B cell (primary cell): Measurements from ENCODE around the gene OR10G3. TPM values are rescaled to one million over a fixed set of nuclear protein-coding genes. Genes with fewer than 3 reads are reported as not detected.

Experiments
- ATAC-seq: fragments of 200-7000 bp; cut with Tn5 transposase; one replicate; pipeline ENCODE4 v1.10.0; 2021; ENCODE audit warnings: low read depth, mild to moderate bottlenecking, moderate number of reproducible peaks, moderate library complexity
- CTCF ChIA-PET: fragments of 350-600 bp; sonication (Branson Sonifier 250); formaldehyde crosslinking; loops from one replicate; lab custom pipeline; 2021; ENCODE audit warnings: antibody characterized with exemption, inconsistent platforms; lab: Charles Lee
- POLR2A ChIA-PET: fragments of 350-600 bp; sonication (Branson Sonifier 250); formaldehyde crosslinking; loops from one replicate; lab custom pipeline; 2021; ENCODE audit warnings: antibody characterized with exemption; lab: Charles Lee
- DNase-seq: peaks from one replicate; pipeline ENCODE4 v3.0.0; 2013
- H2AFZ ChIP-seq: 2 replicates; pipeline ENCODE4 v1.6.1; 2012; ENCODE audit warnings: mild to moderate bottlenecking, low read depth, low read length; ENCODE audit not compliant: insufficient read depth, poor library complexity, severe bottlenecking
- H3K27ac ChIP-seq, 2 donors: 1 replicate in 1 of 2; 2 replicates in 1 of 2; pipeline ENCODE4 v1.5.1; 2012 to 2013; ENCODE audit warnings: low read length in 2 of 2, mild to moderate bottlenecking in 2 of 2, moderate library complexity in 1 of 2
- H3K27me3 ChIP-seq, 4 experiments: fragments of 200-600 bp in 1 of 4; sonication (generic) in 1 of 4; replicated peaks in 1 of 4; 1 replicate in 2 of 4; 2 replicates in 2 of 4; pipeline versions ENCODE4 v1.6.1 to v1.7.0; 2013 to 2016; ENCODE audit warnings: low read length in 3 of 4, mild to moderate bottlenecking in 2 of 4, mixed read lengths in 1 of 4, moderate library complexity in 1 of 4; ENCODE audit not compliant: insufficient read depth in 4 of 4, control insufficient read depth in 3 of 4; ENCODE audit errors: control extremely low read depth in 1 of 4
- H3K36me3 ChIP-seq, 2 experiments: replicated peaks in 1 of 2; 1 replicate in 1 of 2; 2 replicates in 1 of 2; pipeline versions ENCODE4 v1.6.1 to v1.7.1; 2013; ENCODE audit warnings: low read length in 1 of 2; ENCODE audit not compliant: insufficient read depth in 2 of 2, control insufficient read depth in 1 of 2; ENCODE audit errors: control extremely low read depth in 1 of 2, extremely low read depth in 1 of 2
- H3K4me1 ChIP-seq, 2 donors: fragments of 200-600 bp in 1 of 2; sonication (generic) in 1 of 2; 1 replicate in 1 of 2; 2 replicates in 1 of 2; pipeline versions ENCODE4 v1.5.1 to v1.6.1; 2013 to 2017; ENCODE audit warnings: low read length in 2 of 2; ENCODE audit not compliant: control insufficient read depth in 2 of 2, insufficient read depth in 2 of 2
- H3K4me2 ChIP-seq: replicated peaks from 2 replicates; pipeline ENCODE3; 2012; ENCODE audit warnings: mild to moderate bottlenecking, low read depth, low read length; ENCODE audit not compliant: poor library complexity, severe bottlenecking
- H3K4me3 ChIP-seq, 5 experiments: fragments of 200-600 bp in 1 of 5; sonication (generic) in 1 of 5; 1 replicate in 3 of 5; 2 replicates in 2 of 5; pipeline versions ENCODE4 v1.5.1 to v1.7.0; 2011 to 2016; ENCODE audit warnings: low read length in 4 of 5, mild to moderate bottlenecking in 4 of 5, low read depth in 2 of 5, control low read depth in 1 of 5, moderate library complexity in 1 of 5; ENCODE audit not compliant: insufficient read depth in 1 of 5; ENCODE audit errors: control extremely low read depth in 1 of 5, extremely low read depth in 1 of 5
- H3K79me2 ChIP-seq: fragments of 200-600 bp; sonication (generic); one replicate; pipeline ENCODE4 v1.6.0; 2016; ENCODE audit warnings: low read length; ENCODE audit not compliant: control insufficient read depth, insufficient read depth
- H3K9ac ChIP-seq: fragments of 200-600 bp; sonication (generic); 2 replicates; pipeline ENCODE4 v1.6.1; 2017; ENCODE audit warnings: mild to moderate bottlenecking, low read length, moderate library complexity
- H3K9me3 ChIP-seq, 3 donors: one replicate each; pipeline versions ENCODE4 v1.6.1 to v1.7.1; 2013; ENCODE audit warnings: low read length in 2 of 3; ENCODE audit not compliant: control insufficient read depth in 2 of 3, insufficient read depth in 1 of 3; ENCODE audit errors: control extremely low read depth in 1 of 3
- H4K20me1 ChIP-seq: 2 replicates; pipeline ENCODE4 v1.6.0; 2012; ENCODE audit warnings: mild to moderate bottlenecking, low read length; ENCODE audit not compliant: insufficient read depth, control insufficient read depth, poor library complexity, severe bottlenecking
- H3K27ac Mint-ChIP-seq: one replicate; pipeline ENCODE4 v1.8.0; 2021; ENCODE audit warnings: mixed read lengths
- H3K27me3 Mint-ChIP-seq: one replicate; pipeline ENCODE4 v1.8.0; 2021; ENCODE audit warnings: mixed read lengths
- H3K4me1 Mint-ChIP-seq: one replicate; pipeline ENCODE4 v1.8.0; 2021; ENCODE audit warnings: mixed read lengths
- H3K4me3 Mint-ChIP-seq: one replicate; pipeline ENCODE4 v1.8.0; 2021; ENCODE audit warnings: mixed read lengths
- H3K9me3 Mint-ChIP-seq: one replicate; pipeline ENCODE4 v1.8.0; 2022; ENCODE audit warnings: mixed read lengths; ENCODE audit not compliant: insufficient read depth
- CTCF ChIP-seq: fragments of 200-600 bp; IDR thresholded peaks from one replicate; pipeline ENCODE4 v1.8.0; 2022; ENCODE audit warnings: antibody characterized with exemption, mild to moderate bottlenecking
- EZH2 ChIP-seq: IDR thresholded peaks from 2 replicates; pipeline ENCODE4 v1.6.1; 2012; ENCODE audit warnings: borderline replicate concordance, low read depth, mild to moderate bottlenecking, moderate library complexity, low read length; ENCODE audit not compliant: insufficient read depth, poor library complexity, severe bottlenecking
- WGBS: methylation state at CpG from one replicate; pipeline ENCODE4 v1.1.5; 2013; ENCODE audit warnings: missing lambda C conversion rate; ENCODE audit not compliant: insufficient coverage; 5-methylcytosine and 5-hydroxymethylcytosine counted together
- intact Hi-C: fragments of 100-400 bp; cut with micrococcal nuclease; formaldehyde crosslinking; loops from one replicate; pipeline ENCODE4 v1.10.0; 2022
- polyA plus RNA-seq: library from polyadenylated mRNA; depleted of rRNA; stranded (reverse); fragments of >200 nt; gene quantifications from 2 replicates; pipeline ENCODE4 v1.2.3, GENCODE V29; 2012
- total RNA-seq, 2 donors: library from RNA; stranded (reverse); fragments of 120-200 nt in 1 of 2; gene quantifications; 1 replicate in 1 of 2; 2 replicates in 1 of 2; pipeline versions ENCODE4 v1.2.3 to v1.2.4, GENCODE V29; 2013 to 2022

The OR10G3 gene
- total and polyA plus RNA-seq, 2 donors (not counting 1 experiment from before 2014, with no cell fraction given) = not detected

DNA sequence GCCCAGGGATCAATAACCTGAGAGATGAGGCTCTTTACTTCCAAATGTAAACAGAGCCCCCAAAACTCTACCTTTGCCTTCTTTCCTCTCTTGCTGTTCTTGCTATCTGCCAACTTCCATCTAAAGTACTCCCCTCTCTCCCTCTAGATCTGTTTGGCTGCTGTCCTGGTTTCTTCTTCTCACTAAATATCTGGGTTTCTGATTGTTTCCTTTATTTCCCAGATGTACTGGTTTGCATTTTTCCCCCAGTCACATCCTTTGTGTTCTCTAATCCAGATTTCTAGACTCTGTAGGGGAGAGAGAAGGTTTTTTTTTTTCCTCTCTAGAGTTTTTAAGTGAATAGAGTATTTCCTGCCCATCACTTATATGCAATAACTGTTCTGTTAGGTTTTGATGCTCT, 46.6 kb downstream of the OR10G3 start:
- Mint-ChIP-seq H3K4me3 (no peak overlapping the region), H3K27me3 (peaks cover 57% of the 10 kb centered on the region), H3K27ac (no peak overlapping the region), H3K4me1 (peaks cover 12% of the 10 kb centered on the region), H3K9me3 (no peaks in the 10 kb centered on the region)
- H3K36me3 ChIP-seq = no peaks in the 10 kb centered on the region
- H3K27ac ChIP-seq = no peak overlapping the region
- no peaks in the 10 kb centered on the region for H4K20me1 ChIP-seq
- H3K79me2 ChIP-seq = no peaks in the 10 kb centered on the region
- ATAC-seq (no peak), DNase-seq (no peak)
- peaks cover 0 to 30% (median 26%) of the 10 kb centered on the region in 4 experiments for H3K27me3 ChIP-seq
- POLR2A ChIA-PET = no interaction called here
- intact Hi-C loops = no loop called here
- peaks cover 8 to 10% of the 10 kb centered on the region in 2 donors for H3K4me1 ChIP-seq
- no peak overlapping the region for H3K4me3 ChIP-seq
- no peak overlapping the region for H3K9ac ChIP-seq
- no peak overlapping the region for H3K4me2 ChIP-seq
- no peaks in the 10 kb centered on the region for H3K9me3 ChIP-seq
- CTCF ChIA-PET = interaction anchor here (0.6 kb wide), 1 partner anchor 1004 kb away, joined by 4 read pairs; no protein-coding TSS in a partner anchor
- TF ChIP-seq CTCF = no peak
- TF ChIP-seq EZH2 = no peak
- no peak overlapping the region for H2AFZ ChIP-seq

DNA sequence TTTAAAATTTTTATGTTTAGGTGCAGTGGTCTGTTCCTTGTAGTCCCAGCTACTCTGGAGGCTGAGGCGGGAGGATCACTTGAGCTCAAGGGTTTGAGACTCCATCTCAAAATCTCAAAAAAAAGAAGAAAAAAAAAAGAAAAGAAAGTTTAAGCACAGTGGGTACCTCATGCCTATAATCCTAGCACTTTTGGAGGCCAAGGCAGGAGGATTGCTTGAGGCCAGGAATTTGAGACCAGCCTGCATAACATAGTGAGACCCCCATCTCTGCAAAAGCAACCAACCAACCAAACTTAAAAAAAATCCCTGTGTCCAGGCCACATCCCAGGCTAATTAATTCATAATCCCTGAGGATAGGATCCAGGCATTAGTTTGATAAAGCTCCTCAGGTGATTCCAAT, 50.4 kb downstream of the OR10G3 start:
- Mint-ChIP-seq H3K4me1 (peaks cover 12% of the 10 kb centered on the region), H3K27me3 (peaks cover 30% of the 10 kb centered on the region), H3K27ac (no peak overlapping the region), H3K4me3 (no peak overlapping the region), H3K9me3 (no peaks in the 10 kb centered on the region)
- ChIA-PET POLR2A (no interaction called here), CTCF (interaction anchor here (0.6 kb wide), 1 partner anchor 29 kb away, joined by 4 read pairs; no protein-coding TSS in a partner anchor)
- Histone ChIP-seq H4K20me1 (no peaks in the 10 kb centered on the region), H3K27me3 (peaks cover 0 to 14% (median 6%) of the 10 kb centered on the region in 4 experiments), H2AFZ (no peak overlapping the region), H3K9ac (no peak overlapping the region), H3K36me3 (no peaks in the 10 kb centered on the region), H3K4me3 (no peak overlapping the region), H3K79me2 (no peaks in the 10 kb centered on the region), H3K4me2 (no peak overlapping the region), H3K9me3 (no peaks in the 10 kb centered on the region), H3K4me1 (peaks cover 8 to 11% of the 10 kb centered on the region in 2 donors), H3K27ac (no peak overlapping the region)
- no CpG with 5 or more reads among the region's 1 CpG for WGBS
- intact Hi-C loops = no loop called here
- no peak for ATAC-seq
- no peak for DNase-seq
- TF ChIP-seq EZH2 (no peak), CTCF (no peak)
